Neutrophil (primary cell): ENCODE data around the gene SEZ6L2.

Experiments
- H3K27ac ChIP-seq: fragments of 200-600 bp; sonication (generic); 2 replicates; pipeline ENCODE4 v1.5.1; 2016; ENCODE audit warnings: mild to moderate bottlenecking, moderate library complexity
- H3K27me3 ChIP-seq: fragments of 200-600 bp; sonication (generic); 2 replicates; pipeline ENCODE4 v1.6.0; 2016; ENCODE audit warnings: mild to moderate bottlenecking
- H3K36me3 ChIP-seq: fragments of 200-600 bp; sonication (generic); 2 replicates; pipeline ENCODE4 v1.5.1; 2017
- H3K4me1 ChIP-seq, 2 experiments: fragments of 200-600 bp in 1 of 2; sonication (generic) in 1 of 2; 1 replicate in 1 of 2; 2 replicates in 1 of 2; pipeline versions ENCODE4 v1.5.1 to v1.6.1; 2013 to 2016; ENCODE audit warnings: low read depth in 1 of 2, low read length in 1 of 2, mild to moderate bottlenecking in 1 of 2, moderate library complexity in 1 of 2; ENCODE audit not compliant: control insufficient read depth in 1 of 2, insufficient read depth in 1 of 2
- H3K4me3 ChIP-seq, 2 experiments: fragments of 200-600 bp in 1 of 2; sonication (generic) in 1 of 2; 1 replicate in 1 of 2; 2 replicates in 1 of 2; pipeline ENCODE4 v1.5.1; 2013 to 2016; ENCODE audit warnings: low read depth in 1 of 2, low read length in 1 of 2, mild to moderate bottlenecking in 1 of 2, moderate library complexity in 1 of 2
- H3K9me3 ChIP-seq: fragments of 200-600 bp; sonication (generic); 2 replicates; pipeline ENCODE4 v1.5.1; 2016
- CTCF ChIP-seq: fragments of 200-600 bp; sonication (generic); IDR thresholded peaks from 2 replicates; pipeline ENCODE4 v1.5.1; 2016; ENCODE audit warnings: antibody characterized with exemption

SEZ6L2 gene

GRCh38 chr16:29877266-29877961, 21.9 kb downstream of the SEZ6L2 start:
- Histone ChIP-seq H3K36me3 (no peaks in the 10 kb centered on the region), H3K27ac (no peak overlapping the region), H3K4me3 (peak overlapping the region in 1 of 2 experiments; percentile 2), H3K4me1 (peaks cover 9 to 14% of the 10 kb centered on the region in 2 experiments), H3K9me3 (no peaks in the 10 kb centered on the region), H3K27me3 (peaks cover 51% of the 10 kb centered on the region)
- no peak for TF ChIP-seq CTCF

DNA sequence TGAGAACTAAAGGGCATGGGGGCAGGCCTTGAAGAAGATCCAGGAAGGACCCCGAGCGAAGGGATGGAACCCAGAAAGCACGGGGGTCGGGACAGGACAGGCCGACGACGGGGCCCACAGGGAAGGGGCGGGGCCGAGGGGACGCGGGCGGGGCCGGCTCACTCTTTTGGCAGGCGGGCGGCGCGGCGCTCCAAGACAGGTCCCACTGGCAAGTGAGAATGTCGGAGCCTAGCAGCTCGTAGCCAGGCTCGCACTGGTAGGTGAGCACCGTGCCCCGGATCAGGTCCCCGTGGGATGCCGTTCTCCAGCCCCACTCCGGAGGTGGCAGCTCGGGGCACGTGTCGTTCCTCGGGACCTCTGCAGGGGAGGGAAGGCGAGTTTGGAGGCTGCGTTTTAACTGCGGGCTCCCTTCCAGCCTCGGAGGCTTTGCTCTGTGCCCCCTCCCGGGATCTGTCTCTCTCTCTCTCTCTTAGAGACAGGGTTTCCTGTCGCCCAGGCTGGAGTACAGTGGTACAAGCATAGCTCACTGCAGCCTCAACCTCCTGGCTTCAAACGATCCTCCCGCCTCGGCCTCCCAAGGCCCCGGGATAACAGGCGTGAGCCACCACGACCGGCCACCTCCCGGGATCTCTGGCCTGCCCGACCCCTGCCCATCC, 22.6 kb downstream of the SEZ6L2 start:
- H3K9me3 ChIP-seq = no peaks in the 10 kb centered on the region
- H3K27ac ChIP-seq = no peak overlapping the region
- peaks cover 51% of the 10 kb centered on the region for H3K27me3 ChIP-seq
- H3K36me3 ChIP-seq = no peaks in the 10 kb centered on the region
- peak overlapping the region; percentile 31 to 36 for H3K4me3 ChIP-seq
- no peak for TF ChIP-seq CTCF
- H3K4me1 ChIP-seq = peaks cover 9 to 14% of the 10 kb centered on the region in 2 experiments

- no peak overlapping the region for H3K27ac ChIP-seq
- TF ChIP-seq CTCF = no peak
- no peaks in the 10 kb centered on the region for H3K9me3 ChIP-seq
- peak overlapping the region; percentile 31 to 36 for H3K4me3 ChIP-seq
- no peaks in the 10 kb centered on the region for H3K36me3 ChIP-seq
- peaks cover 51% of the 10 kb centered on the region for H3K27me3 ChIP-seq
- H3K4me1 ChIP-seq = peaks cover 9 to 14% of the 10 kb centered on the region in 2 experiments
Measured at GRCh38 chr16:29876217-29876593, 23.1 kb downstream of the SEZ6L2 start.

- no peak for TF ChIP-seq CTCF
- peaks cover 51% of the 10 kb centered on the region for H3K27me3 ChIP-seq
Measured at GRCh38 chr16:29875206-29875605, 24.1 kb downstream of the SEZ6L2 start.

DNA sequence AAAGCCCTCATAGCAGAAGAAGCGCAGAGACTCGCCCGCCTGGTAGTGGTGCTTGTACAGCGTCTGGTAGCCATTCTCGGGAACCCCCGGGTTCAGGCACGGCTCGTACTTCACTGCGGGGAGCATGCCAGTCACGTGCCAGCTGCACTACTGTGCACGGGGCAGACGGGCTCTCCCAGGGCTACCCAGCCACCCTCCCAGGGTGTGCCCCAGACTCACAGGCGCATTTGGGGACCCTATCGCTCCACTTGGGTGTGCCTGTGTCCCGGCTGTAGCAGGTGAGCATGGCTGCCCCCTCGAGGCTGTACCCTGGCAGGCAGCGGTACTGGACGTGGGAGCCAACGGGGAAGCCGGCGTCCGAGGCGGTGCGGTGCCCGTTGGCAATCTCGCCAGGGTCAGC, 26.0 kb downstream of the SEZ6L2 start:
- Histone ChIP-seq H3K36me3 (no peaks in the 10 kb centered on the region), H3K4me1 (peaks cover 9 to 14% of the 10 kb centered on the region in 2 experiments), H3K4me3 (no peak overlapping the region), H3K27me3 (peaks cover 42% of the 10 kb centered on the region), H3K9me3 (no peaks in the 10 kb centered on the region), H3K27ac (no peak overlapping the region)
- no peak for TF ChIP-seq CTCF

More at GRCh38 chr16:29875206-29875605, 24.1 kb downstream of the SEZ6L2 start:
- H3K9me3 ChIP-seq = no peaks in the 10 kb centered on the region
- no peaks in the 10 kb centered on the region for H3K36me3 ChIP-seq
- H3K27ac ChIP-seq = no peak overlapping the region
- H3K4me1 ChIP-seq = peaks cover 9 to 14% of the 10 kb centered on the region in 2 experiments
- H3K4me3 ChIP-seq = no peak overlapping the region
